DMS53 treated with DMSO at 0.1 percent for 48 hours (cell line): Measurements from ENCODE around the gene CPXM2.

Source experiments
- DNase-seq: peaks from one replicate; lab custom pipeline; 2025; ENCODE audit not compliant: unreplicated experiment; lab: John Stamatoyannopoulos, UW

The CPXM2 gene

DNA sequence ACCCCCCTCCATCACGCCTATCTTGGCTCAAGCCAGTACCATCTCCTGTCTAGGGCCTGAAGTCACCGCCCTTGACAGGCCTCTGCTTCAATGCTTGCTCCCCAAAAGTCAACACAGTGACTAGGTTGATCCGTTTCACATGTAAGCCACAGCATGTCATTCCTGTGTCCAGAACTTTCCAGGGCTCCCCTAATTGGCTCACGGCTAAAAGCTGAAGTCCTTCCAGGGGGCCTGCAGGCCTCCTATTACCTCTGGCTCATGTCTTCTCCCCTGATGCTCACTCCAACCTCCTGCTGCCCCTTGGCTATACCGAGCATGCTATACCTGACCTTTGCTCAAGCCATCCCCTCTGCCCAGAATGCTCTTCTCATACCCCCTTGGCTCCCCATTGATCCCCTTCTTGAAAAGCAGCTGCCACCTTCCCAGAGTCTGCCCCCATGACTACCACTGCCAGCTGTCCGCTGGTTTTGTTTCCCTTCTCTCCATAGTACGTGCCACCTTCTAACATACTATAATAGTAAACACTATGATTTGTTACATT lies 39.1 kb downstream of the CPXM2 start:
- no peak for DNase-seq

GRCh38 chr10:123848564-123849457 lies 42.8 kb downstream of the CPXM2 start:
- DNase-seq, result no peak

- no peak for DNase-seq
These were observed 43.7 kb downstream of the CPXM2 start for GRCh38 chr10:123847686-123848432.

- no peak for DNase-seq
These were observed 47.8 kb downstream of the CPXM2 start for GRCh38 chr10:123843835-123844234.

DNA sequence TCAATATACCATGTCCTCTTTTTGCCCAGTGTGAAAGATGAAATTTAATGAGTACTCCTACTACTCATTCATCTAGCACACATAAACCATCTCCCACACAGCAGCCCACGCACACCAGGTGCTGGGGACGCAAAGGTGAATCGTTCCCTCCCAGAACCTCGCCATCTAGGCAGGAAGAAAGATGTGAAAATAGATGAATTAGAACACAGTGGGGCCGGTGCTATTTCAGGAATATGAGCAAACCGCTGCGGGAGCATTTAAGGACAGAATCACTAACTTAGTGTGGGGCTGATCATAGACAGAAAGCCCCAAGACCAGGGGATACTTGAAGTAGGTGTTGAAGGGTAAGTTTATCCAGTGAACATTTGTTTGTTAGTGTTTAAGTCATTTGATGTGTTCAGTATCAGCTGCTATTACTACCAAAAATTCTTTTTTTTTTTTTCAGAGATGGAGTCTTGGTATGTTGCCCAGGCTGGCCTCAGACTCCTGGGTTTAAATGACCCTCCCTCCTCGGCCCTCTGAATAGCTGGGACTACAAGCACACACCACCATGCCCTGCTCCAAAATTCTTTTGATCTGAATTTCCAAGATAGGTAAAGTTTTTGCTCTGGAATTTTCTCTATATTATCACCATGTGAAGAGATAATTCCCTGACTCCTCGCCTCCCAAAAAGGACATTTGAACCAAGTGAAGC lies 48.8 kb downstream of the CPXM2 start:
- DNase-seq, result no peak

DNA sequence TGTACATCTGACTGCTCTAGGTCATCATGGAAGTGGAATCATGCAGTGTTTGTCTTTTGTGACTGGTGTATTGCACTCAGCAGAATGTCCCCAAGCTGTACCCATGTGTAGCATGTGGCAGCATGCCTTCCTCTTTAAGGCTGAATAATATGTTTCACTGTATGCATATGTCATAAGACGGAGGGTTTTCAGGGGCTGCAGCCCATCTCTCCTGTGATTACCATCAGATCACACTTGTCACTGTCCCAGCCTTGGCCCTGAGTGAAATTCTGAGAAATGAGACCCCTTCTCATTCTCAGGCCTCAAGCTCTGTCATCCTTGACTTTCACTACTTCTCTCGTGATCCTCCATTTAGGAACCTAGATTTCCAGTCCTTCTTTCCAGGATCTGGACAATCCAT lies 50.0 kb downstream of the CPXM2 start:
- DNase-seq, result no peak

DNA sequence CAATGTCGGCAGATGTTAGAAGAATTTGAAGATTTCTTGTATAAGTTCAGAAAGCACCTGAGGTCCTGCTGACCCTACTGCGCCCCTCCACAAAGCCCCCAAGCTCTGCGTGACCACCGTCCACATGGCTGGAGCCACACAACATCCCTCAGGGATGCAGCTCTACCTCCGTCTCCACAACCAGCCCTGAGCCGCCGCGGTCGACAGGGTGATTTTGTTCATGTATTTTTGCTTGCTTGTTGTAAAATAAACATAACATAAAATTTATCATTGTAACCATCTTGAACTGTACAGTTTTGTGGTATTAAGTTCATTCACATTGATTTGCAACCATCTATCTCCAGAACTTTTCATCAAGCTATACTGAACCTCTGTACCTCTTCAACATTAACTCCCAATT lies 50.5 kb downstream of the CPXM2 start:
- no peak for DNase-seq

DNA sequence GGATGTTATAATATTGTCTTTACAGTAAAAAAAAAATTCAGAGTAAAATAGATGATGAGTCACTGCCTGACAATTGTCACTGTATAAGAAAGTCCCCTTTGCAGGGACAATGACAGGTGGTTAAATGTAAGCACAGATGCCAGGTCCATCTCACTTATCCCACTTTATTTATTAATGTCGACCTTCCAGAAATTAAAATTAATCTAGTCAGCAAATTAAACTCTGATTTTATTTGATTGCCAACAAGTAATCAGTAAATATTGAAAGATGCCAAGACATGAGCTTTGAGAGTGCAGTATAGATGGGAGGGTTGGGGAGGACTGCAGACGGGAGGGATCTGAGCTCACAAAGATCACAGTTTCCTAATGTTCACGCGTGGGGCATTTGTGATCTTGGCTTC lies 50.9 kb downstream of the CPXM2 start:
- no peak for DNase-seq

GRCh38 chr10:123838596-123839310 lies 52.9 kb downstream of the CPXM2 start:
- DNase-seq, result no peak

GRCh38 chr10:123837756-123838155 lies 53.9 kb downstream of the CPXM2 start:
- no peak for DNase-seq

DNA sequence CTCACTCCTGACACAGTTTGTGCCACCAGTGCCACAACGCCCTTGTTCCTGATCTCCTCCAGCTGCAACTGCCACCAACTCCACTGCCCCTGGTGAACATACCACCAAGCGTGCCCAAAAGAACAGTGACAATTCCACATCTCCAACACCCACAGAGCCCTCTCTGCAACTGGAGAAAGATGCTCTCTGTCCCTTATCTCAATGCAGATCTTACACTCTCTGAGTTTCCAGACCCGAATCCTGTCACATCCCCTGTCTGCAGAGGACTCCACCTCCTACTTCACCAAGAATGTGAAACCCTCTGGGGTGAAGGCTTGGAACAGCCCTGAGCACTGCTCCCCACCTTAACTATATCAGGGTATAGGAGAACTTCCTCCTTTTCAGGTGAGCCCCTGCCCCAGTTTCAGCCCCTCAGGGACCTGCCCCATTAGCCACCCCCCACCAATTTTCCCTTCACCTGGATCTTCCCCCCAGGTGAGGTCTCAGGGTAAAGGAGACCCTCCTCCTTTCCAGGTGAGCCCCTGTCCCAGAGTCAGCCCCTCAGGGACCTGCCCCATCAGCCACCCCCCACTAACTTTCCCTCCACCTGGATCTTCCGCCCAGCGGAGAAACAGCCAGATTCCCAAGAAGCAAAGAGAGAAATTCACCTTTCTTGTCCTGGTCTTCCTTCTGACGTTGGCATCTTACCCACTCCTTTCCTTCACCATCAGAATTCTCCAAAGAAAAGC lies 55.0 kb downstream of the CPXM2 start:
- DNase-seq, result no peak

DNA sequence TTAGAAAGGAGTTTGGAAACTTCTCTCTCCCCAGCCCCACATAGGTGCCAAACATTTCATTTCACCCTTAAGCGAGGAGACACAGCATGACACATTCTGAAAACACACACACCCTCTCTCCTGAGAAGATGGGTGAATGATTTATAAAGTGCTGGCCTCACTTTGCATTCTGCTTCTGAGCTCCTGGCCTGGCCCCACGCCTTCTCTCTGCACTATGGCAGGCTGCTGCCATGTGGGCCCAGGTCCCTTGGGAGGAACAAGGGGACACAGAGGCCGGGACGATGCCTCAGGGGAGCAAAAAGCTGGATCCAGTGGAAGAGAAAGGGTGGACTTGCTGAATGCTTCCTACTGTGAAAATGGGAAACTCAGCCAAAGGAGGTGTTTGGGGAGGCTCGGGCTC lies 56.0 kb downstream of the CPXM2 start:
- DNase-seq, result no peak

DNA sequence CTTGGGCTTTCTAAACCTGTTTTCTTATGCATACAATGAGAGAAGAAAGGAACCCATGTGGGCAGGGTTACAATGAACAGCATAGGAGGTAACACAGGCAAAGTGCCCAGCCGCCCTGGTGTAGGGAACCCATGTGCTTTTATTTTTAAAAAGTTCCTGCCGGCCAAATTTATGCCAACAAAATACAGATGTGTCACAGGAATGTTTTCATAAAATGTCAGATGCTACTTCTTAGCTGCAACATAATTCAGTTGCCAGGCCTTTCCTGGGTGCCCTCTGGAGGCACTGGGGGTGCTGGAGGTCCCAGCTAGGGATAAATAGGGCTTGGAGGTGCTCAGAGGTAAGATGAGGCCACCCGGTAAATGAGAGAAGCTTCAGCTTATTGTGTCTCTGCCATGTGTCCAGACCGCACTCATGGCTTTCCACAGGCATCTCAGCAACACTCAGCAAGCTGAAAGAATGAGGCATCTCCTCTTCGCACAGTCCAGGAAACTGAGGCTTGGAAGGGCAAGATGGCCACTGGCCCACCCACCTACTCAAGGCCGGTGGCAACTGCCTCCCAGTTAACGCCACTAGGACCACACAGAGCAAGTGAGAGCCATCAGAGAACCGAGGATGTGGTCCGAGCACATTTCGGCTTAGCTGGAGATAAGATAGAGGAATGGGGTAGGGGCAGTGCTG lies 58.3 kb downstream of the CPXM2 start:
- no peak for DNase-seq

GRCh38 chr10:123831259-123831658 lies 60.3 kb downstream of the CPXM2 start:
- DNase-seq, result no peak

- no peak for DNase-seq
These were observed 70.5 kb downstream of the CPXM2 start for GRCh38 chr10:123821136-123821535.

DNA sequence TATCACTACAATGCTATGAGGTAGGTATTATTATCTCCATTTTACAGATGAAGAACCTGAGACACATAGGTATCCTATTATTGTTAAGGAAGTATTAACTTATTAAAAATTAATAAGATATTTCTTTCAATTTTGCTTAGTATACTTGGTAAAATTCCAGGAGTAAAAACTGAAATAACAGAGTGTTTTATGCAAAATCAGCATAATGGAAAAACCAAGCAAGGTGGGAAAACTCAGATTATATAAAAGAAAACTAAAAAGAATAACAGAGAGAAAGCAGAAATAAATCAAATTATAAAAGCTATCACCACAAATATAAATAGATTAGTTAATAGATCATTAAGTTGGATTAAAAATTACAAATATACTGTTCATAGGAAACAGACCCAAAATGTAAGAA lies 82.0 kb downstream of the CPXM2 start:
- DNase-seq, result no peak

DNA sequence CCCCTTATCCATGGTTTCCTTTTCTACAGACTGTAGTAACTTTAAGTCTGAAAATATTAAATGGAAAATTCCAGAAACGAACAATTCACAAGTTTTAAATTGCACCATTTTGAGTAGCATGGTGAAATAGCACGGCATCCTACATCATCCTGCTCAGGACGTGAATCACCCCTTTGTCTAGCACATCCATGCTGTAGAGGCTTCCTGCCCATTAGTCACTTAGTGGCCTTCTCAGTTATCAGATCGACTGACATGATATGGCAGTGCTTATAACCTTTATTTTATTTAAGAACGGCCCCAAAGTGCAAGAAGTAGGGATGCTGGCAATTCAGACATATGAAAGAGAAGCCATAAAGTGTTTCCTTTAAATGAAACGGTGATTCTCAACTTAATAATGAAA lies 82.7 kb downstream of the CPXM2 start:
- no peak for DNase-seq

GRCh38 chr10:123808286-123808685 lies 83.3 kb downstream of the CPXM2 start:
- DNase-seq, result no peak

DNA sequence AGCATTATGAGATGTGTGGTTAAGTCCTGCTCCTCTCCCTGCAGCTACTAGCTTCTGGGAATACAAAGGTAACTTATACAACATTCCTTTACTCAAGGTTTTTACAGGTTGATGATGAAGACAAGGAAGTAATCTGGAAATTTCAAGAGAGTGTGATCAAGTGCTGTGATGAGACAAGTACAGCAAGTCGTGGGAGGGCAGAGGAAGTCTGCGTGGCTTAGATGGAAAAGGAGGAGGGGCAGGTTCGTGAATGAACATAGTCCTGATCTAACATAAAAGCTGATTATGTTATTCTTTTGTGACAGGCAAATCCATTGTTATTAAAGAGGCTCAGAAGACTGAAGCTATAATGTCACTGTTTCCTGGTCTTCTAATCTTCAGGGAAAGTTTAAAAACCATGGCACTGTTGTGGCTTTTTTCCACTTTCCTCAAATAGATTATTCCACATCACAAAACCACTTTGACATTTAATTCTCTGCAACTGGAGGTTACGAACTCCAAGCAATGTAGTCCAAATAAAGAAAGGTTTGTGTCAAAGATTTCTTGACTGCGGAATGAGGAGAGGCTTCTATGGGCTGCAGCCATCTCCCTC lies 84.1 kb downstream of the CPXM2 start:
- no peak for DNase-seq
